SKM-1 (cell line): ENCODE measurements around the gene NFIX.

ENCODE experiments used
- DNase-seq: peaks from one replicate; lab custom pipeline; 2025; ENCODE audit not compliant: unreplicated experiment; lab: John Stamatoyannopoulos, UW

Gene NFIX

DNA sequence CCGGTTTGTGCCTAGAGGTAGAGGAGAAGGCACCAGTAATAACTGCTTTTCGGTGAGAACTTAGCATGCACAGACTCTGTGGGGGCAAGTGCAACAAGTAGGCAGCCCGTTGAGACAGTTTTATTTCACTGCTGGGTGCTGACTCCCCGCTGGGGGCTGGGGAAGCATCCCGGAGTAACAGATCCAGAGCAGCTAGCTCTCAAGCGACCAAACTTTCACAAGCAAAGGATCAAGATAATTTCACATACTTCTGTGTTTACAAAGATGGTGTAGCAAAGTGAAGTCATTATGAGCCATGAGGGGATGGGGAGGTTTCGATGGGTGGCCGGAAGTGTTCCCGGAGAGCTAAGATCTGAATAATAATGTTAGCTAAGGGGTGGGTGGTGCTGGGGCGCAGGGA lies 125.5 kb downstream of the NFIX start:
- DNase-seq: no peak

DNA sequence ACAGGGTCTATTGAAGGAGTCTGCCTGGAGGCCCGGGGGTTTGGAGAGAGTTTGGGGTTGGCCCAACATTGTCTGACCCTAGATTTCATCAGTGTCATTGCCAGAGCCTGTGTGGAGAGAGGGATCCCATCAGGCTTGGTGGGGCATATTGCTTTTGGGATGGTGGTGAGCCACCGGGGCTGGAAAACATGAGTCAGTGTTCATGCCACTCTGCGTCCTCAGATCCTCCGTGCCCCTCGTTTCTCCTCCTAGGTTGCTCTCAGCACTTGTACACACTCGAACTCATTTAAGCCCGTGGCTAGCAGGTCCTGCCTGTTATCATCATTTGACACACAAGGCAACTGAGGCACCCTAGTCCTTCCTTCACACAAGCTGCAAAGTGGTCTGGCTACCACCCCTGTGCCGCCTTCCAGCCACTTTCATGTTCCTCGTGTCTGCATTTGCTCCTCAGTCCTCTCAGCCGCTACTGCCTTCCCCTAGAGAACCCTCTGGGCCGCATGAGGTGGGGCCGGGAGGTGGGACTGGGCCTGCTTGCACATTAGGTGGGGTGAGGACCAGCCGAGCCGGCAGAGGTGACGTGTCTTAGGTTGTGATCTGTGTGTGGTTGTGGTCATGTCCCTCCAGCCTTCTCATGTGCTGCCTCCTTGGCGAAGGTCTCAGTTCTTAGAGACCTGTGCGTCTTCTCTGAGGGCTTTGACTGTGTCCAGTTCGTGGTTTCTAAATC lies 126.4 kb downstream of the NFIX start:
- DNase-seq: no peak

DNA sequence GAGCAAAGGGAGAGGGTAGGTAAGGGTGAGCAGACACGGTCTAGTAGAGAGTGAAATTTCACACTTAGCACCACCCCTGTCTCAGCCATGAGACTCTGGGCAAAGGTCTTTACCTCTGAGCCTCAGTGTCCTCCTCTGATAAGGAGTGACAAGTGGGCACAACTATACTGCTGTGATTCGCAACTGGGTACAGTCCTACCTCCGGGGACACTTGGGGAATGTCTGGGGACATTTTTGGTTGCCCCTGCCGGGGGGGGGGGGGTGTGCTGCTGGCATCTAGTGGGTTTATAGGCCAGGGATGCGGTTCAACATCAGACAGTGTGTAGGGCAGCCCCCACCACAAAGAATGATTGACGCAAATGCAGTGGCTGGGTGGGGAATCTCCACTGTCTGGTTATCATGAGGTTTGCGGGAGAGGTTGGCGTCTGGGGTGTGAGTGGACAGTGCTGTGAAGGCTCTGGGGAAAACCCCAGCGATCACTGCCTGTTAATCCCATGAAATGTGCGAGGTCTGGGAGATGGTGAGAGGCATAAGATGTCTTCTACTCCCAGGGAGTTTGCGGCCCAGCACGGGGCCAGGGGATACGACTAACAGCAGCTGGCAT lies 127.1 kb downstream of the NFIX start:
- DNase-seq: no peak

DNA sequence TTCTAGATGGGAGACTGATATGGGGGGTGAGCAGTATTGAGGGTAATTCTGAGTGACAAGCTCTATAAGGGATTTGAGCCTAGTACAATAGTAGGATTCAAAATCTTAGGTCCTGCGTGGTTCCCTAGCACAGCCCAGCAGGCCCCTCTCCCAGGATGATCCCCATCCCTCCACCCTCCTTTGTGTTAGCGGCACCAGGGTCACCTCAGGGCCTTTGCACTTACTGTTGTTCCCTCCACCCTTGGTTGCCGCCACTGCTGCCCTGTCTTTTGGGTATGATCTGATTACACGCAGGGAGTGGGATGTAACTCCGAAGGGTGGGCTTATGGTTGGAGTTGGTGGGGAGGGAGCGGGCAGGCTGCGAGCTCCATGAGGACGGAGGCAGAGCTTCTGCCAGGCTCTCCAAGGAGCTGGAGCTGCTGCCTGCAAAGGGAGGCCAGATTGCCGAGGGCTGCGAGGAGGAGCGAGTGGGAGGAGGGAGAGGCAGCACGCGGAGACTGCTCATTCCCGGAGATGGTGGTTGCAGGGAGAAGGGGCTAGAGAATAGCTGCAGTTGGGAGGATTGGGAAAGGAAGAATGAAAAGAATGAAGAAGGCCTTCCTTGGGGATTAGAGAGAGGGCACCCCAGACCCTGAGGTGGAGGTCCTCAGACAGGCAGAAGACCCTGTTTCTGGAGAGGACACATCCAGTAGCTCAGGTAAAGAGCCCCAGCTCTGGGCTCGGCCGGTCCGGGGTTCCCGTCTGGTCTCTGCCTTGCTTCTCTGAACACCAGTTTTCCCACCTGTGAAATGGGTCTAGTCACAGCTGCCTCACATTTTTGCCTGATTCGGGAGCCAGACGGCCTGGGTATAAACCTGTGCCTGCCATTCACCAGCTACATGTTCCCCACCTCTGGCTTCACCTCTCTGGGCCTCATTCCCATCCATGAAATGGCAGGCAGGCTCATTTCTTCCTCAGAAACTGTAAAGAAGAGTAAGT lies 128.0 kb downstream of the NFIX start:
- DNase-seq: no peak

DNA sequence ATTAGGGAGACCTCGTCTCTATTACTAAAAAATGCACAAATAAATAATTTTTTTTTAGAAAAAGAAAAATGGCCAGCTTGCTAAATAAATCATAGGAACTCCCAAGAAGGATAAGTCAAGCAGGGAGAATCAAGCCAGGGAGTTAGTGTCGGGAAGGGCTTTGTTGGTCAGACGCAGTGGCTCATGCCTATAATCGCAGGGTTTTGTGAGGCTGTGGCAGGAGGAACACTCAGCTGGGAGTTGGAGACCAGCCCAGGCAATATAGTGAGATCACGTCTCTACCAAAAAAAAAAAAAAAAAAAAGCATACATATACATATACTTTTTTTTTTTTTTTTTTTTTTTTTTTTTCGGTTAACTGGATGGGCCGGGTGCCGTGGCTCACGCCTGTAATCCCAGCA lies 131.8 kb downstream of the NFIX start:
- no peak for DNase-seq

DNA sequence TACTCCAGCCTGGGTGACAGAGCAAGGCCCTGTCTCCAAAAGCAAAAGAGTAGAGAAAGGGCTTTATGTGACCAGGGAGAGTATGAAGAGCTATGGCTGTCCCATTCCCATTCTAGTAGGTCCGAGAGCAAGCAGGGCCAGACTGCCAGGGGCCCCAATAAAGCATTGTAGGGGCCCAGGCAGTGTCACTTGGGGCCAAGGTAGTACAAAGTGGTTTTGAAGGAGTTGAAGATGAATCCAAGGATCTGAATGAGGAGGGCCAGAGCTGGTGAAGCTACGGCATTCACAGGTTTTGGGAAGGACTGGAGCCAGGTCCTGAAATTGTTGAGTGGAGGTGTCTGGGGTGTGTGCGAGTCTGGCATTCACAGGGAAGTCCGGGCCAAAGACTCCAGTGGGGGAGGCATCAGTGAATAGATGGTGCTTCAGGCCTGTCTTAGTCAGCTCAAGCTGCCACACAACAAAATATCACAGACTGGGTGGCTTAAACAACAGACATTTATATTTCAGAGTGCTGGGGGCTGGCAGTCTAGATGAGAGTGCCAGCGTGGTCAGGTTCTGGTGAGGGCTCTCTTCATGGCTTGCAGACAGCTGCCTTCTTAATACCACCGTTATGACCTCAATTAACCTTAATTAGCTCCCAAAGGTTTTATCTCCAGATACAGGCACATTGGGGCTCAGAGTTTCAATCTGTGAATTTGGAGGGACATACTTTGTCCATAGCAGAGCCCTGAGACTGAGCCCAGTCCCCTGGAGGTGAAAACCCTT lies 132.7 kb downstream of the NFIX start:
- DNase-seq: no peak

DNA sequence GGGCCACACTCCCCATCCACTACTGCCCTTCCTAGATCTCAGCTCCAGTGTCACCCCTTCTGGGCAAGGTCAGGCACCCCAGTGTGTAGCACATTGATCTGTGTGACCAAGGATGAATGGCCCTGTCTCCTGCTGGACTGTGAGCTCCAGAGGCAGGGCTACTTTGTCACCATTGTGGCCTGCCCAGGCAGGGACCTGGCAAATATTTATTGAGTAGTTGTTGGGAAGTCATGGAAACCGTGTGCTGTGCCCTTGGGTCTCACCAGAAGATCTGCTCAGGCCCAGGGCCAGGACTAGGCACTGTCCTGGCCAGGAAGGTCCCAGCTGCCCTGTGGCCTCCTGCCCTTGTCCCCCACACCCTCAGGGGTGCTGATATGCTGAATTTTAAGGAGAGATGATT lies 133.3 kb downstream of the NFIX start:
- no peak for DNase-seq

DNA sequence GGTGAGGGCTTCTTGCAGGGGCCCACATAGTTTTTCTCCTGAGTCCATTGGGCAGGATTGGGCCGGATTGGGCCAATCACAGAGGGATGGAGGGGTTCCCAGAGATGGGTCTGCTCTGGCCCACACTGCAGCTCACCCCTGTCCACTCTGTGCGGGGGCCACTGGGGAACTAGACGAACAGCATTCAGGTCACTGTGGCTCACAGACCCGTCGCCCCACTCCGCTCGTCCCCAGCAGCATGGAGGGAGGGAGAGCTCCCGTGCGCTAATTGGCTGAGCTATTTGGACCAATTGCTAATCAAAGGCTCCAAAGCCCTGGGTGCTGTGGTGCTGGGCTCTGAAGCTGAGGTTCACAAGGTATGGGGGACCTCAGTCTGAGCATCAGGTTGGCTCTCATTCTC lies 134.1 kb downstream of the NFIX start:
- no peak for DNase-seq

DNA sequence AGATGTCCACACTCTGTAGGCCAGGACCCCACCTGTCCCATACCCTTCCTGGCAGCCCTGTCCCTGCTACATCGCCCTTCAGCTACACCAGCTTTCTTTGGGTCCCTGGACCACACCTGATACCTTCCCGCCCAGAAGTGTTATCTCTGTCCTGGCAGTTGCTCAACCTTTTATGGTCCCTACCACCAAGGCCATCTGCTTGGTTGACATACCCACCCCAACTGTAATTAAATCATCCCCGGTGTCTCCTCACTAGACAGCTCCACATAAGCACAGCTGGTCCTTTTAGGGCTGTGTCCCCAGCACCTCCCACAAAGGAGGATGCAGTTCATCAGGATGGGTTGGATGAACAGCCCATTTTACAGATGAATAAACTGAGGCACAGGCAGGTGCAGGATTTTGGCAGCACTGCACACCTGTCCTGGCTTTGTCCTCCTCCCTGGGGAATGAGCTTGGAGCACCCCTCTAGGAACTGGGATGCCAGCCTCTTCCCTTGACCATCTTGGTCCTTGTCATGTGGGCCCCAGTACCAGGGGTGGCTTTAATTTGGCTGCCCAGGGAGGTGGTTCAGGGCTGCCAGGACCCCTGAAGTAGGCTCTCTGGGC lies 135.7 kb downstream of the NFIX start:
- DNase-seq: no peak

DNA sequence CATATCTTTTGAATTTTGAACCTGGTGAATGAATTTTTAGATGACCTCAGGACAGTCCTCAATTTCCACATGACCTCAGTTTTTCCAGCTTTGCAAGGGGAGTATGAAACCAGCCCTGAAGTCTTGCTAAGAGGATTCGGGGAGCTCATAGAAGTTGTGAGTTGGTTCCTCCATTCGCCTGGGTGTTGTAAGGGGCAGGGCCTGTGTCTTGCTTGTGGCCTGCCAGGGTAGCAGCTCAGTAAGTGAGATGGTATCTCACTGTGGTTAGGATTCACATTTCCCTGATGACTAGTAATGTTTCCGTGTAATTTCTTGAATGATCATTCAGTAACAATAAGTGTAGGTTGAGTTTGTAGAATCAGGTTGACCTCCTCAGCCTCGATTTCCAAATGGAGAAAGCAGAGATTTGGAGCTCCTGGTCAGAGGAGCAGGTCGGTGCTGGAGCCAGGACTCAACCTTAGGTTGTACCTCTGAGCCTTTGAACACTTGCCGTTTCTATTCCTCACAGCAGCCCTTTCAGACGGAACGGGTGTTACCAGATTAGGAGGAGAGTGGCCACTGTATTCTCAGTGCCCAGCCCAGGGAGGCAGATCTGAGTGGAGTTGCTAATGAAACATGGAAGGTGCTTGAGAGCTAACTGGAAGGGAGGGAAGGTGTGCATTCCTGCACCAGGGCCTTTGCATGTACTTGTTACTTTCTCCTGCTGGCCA lies 137.4 kb downstream of the NFIX start:
- DNase-seq: no peak

DNA sequence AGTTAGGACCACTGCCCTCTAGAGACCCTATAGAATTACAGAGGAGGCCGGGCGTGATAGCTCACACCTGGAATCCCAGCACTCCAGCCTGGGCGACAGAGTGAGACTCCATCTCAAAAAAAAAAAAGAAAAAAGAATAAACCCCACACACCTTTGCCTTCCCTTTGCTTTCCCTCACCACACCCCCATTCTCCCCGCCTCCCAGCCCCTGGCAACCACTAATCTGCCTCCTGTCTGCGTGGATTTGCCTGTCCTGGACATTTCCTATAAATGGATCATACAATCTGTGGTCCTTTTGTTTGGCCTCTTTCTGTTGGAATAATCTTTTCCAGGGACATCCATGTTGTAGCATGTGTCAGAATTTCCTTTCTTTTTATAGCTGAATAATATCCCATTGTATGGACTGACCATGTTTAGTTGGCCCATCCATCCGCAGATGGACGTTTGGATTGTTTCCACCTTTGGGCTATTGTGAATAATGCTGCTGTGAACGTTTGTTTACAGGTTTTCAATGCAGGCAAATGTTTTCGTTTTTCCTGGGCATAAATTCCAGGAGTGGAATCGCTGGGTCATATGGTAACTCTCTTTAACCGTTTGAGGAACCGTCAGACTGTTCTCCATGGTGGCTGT lies 138.1 kb downstream of the NFIX start:
- DNase-seq: no peak

DNA sequence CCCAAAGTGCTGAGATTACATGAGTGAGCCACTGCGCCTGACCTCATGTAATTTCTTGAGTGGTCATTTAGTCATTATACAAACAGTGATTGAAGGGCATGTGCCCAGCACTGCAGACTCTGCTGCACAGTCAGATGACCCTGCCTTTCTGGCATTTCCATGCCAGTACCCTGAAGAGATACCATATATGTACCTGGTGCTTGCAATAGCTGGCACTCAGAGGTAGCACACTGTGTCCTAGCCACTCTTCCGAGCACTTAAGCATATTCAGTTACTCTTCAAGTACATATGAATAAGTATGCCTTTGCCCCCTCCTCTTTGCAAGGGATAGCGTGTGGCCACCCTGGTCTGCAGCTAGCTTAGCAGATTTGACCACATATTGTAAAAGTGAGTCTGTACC lies 139.4 kb downstream of the NFIX start:
- no peak for DNase-seq

DNA sequence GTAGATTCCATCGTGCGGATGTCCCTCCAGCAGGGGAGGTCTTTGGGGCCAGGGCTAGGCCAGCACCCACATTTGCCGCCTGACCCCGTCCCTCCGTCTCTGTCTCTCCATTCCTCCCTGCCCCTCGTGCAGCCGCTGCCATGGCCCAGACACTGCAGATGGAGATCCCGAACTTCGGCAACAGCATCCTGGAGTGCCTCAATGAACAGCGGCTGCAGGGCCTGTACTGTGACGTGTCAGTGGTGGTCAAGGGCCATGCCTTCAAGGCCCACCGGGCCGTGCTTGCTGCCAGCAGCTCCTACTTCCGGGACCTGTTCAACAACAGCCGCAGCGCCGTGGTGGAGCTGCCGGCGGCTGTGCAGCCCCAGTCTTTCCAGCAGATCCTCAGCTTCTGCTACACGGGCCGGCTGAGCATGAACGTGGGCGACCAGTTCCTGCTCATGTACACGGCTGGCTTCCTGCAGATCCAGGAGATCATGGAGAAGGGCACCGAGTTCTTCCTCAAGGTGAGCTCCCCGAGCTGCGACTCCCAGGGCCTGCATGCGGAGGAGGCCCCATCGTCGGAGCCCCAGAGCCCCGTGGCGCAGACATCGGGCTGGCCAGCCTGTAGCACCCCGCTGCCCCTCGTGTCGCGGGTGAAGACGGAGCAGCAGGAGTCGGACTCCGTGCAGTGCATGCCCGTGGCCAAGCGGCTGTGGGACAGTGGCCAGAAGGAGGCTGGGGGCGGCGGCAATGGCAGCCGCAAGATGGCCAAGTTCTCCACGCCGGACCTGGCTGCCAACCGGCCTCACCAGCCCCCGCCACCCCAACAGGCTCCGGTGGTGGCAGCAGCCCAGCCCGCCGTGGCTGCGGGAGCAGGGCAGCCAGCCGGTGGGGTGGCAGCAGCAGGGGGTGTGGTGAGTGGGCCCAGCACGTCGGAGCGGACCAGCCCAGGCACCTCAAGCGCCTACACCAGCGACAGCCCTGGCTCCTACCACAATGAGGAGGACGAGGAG lies 140.1 kb downstream of the NFIX start:
- no peak for DNase-seq

DNA sequence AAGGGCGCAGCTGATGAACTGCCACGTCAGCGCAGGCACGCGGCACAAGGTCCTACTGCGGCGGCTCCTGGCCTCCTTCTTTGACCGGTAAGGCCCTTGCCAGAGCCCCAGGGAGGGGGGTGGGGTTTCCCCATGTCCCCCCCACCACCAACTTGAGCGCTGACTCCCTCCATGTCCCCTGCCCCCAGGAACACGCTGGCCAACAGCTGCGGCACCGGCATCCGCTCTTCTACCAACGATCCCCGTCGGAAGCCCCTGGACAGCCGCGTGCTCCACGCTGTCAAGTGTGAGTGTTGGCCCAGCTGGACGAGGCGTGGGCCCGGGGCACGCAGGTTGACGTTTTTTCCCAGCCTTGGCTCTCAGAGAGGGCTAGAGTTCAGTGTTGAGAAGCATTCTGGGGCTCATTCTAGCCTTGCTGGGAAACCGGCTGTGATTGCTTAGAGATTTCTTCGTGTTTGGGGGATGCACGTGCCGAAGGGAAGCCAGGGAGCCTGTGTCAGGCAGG lies 142.1 kb downstream of the NFIX start:
- no peak for DNase-seq

DNA sequence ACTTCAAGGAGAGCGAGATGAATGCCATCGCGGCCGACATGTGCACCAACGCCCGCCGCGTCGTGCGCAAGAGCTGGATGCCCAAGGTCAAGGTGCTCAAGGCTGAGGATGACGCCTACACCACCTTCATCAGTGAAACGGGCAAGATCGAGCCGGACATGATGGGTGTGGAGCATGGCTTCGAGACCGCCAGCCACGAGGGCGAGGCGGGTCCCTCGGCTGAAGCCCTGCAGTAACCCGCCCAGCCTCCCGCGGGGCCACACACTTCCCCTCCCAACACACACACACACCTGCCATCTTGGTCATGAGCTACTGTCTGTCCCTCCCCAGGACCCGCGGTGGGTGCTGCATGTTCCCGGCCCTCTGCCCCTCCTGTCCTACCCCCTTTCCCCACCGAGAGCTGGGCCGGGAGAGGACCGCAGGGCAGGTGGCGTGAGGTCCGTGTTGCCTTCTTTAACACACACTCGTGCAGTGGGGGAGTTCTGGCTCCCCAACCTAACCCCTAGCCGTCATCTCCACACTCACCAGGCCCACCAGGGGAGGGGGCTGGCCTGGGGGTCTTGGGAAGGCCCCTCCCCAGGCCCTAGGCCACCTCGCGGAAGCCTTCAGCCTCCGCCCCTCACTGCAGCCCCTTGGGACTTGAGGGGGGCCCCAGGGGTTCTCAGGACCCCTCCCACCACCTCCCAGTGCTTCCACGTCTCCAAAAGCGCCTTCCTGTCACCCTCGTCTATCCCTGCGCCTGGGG lies 143.1 kb downstream of the NFIX start:
- DNase-seq: no peak

DNA sequence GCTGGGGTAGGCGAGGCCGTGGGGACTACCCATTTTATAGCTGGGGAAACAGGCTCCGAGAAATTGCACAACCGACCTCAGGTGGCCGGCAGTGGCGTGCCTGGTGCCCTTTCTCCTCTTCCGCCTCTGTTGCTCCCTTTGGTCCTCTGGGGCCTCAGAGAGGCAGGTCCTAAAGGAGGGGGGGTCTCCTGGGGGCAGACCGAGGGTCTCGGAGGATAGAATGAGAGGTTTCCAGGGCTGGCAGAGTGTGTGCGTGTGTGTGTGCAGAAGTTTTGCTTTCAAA lies 143.6 kb downstream of the NFIX start:
- no peak for DNase-seq

DNA sequence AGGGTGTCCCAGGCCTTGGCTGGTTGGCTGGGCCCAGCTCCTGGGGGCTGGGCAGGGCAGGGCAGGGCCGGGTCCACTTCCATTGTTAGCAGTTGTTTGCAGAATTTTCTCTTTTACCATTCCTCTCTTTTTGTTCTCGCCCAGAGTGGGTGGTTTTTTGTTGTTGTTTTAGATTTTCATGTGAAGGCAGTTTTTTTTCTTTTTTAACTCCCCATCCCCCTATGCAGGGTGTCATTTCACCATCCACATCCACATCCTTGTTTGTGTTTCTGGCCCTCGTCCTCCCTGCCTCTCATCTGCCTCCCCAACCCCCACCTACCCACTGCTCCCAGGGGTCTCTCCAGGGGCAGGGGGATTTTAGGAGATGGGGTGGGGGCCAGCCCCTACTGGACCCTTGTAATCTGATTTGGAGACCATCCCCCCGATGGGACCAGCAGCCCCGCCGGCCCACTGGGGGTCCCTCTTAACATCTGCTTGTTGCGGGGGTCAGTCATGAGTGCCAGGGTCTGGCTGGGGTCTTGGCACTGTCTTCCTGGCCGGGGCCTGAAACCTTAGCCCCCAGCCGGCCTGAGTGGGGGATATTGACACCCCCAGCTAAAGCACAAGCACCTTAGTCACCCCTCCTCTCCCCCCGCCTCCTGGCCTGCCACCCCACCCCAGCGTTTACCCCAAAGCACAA lies 144.5 kb downstream of the NFIX start:
- DNase-seq: no peak
